HepG2 (cell line): Measurements from ENCODE around the gene ANTXRL. TPM values are rescaled to one million over a fixed set of nuclear protein-coding genes. Genes with fewer than 3 reads are reported as not detected.

Source experiments
- ATAC-seq: fragments of 200-7000 bp; cut with Tn5 transposase; 3 replicates; pipeline ENCODE4 v1.9.1; 2020; ENCODE audit warnings: mild to moderate bottlenecking, moderate library complexity
- BruUV-seq: library from RNA; stranded (reverse); fragments of 400-500 nt; replicated peaks from 2 replicates; lab custom pipeline; 2021; lab: Mats Ljungman, UMichigan
- CTCF ChIA-PET: fragments of 300-600 bp; formaldehyde crosslinking; extraction: SDS; loops from one replicate; lab custom pipeline; 2021; ENCODE audit warnings: low total read pairs, inconsistent platforms, low intra/inter-chr PET ratio; lab: Yijun Ruan, JAX
- POLR2A ChIA-PET: fragments of 350-600 bp; sonication (Branson Sonifier 250); formaldehyde crosslinking; loops from one replicate; lab custom pipeline; 2020; ENCODE audit warnings: antibody characterized with exemption, inconsistent platforms; lab: Yijun Ruan, JAX
- DNase-seq: peaks from one replicate; pipeline ENCODE4 v3.0.0-alpha.2; 2015; ENCODE audit warnings: low spot score
- FAIRE-seq: peaks from 3 replicates; lab custom pipeline; 2011; peaks lifted over from hg19 to GRCh38; lab: Jason Lieb, UNC
- H2AFZ ChIP-seq: one replicate; pipeline ENCODE4 v1.6.1; 2011; ENCODE audit warnings: low read length, inconsistent platforms
- H3K27ac ChIP-seq: fragments of 300-600 bp; 3 replicates; pipeline ENCODE4 v1.8.0; 2011; ENCODE audit warnings: mixed run types, mild to moderate bottlenecking, mixed read lengths, low read length, inconsistent platforms; ENCODE audit not compliant: insufficient read depth; ENCODE audit errors: extremely low read length
- H3K27me3 ChIP-seq, 2 experiments: fragments of 200-600 bp in 1 of 2; 2 replicates in 1 of 2; 3 replicates in 1 of 2; pipeline versions ENCODE4 v1.6.0 to v1.8.0; 2011; ENCODE audit warnings: low read length in 2 of 2, mild to moderate bottlenecking in 2 of 2, moderate library complexity in 2 of 2, inconsistent platforms in 1 of 2; ENCODE audit not compliant: insufficient read depth in 2 of 2, control insufficient read depth in 1 of 2
- H3K36me3 ChIP-seq, 2 experiments: fragments of 200-600 bp in 1 of 2; replicated peaks in 1 of 2; 2 replicates in 1 of 2; 3 replicates in 1 of 2; pipeline versions ENCODE4 v1.5.1 to v1.8.0; 2011; ENCODE audit warnings: low read length in 2 of 2, inconsistent platforms in 1 of 2; ENCODE audit not compliant: insufficient read depth in 2 of 2, control insufficient read depth in 1 of 2
- H3K4me1 ChIP-seq: 2 replicates; pipeline ENCODE4 v1.5.1; 2012; ENCODE audit warnings: low read length, inconsistent platforms; ENCODE audit not compliant: insufficient read depth
- H3K4me2 ChIP-seq: 2 replicates; pipeline ENCODE4 v1.6.0; 2011; ENCODE audit warnings: low read depth, low read length, inconsistent platforms
- H3K4me3 ChIP-seq, 3 experiments: fragments of 200-600 bp in 1 of 3; sonication (generic), shearing (Covaris generic) in 1 of 3; replicated peaks in 1 of 3; 2 replicates each; pipeline ENCODE4 v1.5.1; 2011 to 2016; ENCODE audit warnings: low read length in 3 of 3, inconsistent platforms in 2 of 3, low read depth in 2 of 3, mild to moderate bottlenecking in 2 of 3, control low read depth in 1 of 3, mixed read lengths in 1 of 3; ENCODE audit not compliant: insufficient read depth in 1 of 3
- H3K79me2 ChIP-seq: one replicate; pipeline ENCODE4 v1.6.1; 2011; ENCODE audit warnings: low read length, inconsistent platforms; ENCODE audit not compliant: insufficient read depth
- H3K9ac ChIP-seq: 2 replicates; pipeline ENCODE4 v1.6.0; 2011; ENCODE audit warnings: mild to moderate bottlenecking, low read depth, low read length, inconsistent platforms; ENCODE audit not compliant: insufficient read depth
- H3K9me3 ChIP-seq: 2 replicates; pipeline ENCODE4 v1.5.1; 2012; ENCODE audit warnings: mild to moderate bottlenecking, low read length
- H4K20me1 ChIP-seq: 2 replicates; pipeline ENCODE4 v1.6.0; 2011; ENCODE audit warnings: inconsistent platforms, mild to moderate bottlenecking, low read length, moderate library complexity; ENCODE audit not compliant: insufficient read depth
- GPN1 ChIP-seq: sonication (generic); formaldehyde crosslinking; IDR thresholded peaks from 2 replicates; pipeline ENCODE4 v1.5.1; 2020; ENCODE audit warnings: missing genetic modification reagents, borderline replicate concordance
- ZBTB20 ChIP-seq: sonication (generic); formaldehyde crosslinking; IDR thresholded peaks from 2 replicates; pipeline ENCODE4 v1.8.1; 2023; ENCODE audit warnings: missing genetic modification reagents, low read depth, mild to moderate bottlenecking, borderline replicate concordance
- ZNF329 ChIP-seq: sonication (generic); formaldehyde crosslinking; IDR thresholded peaks from 2 replicates; pipeline ENCODE4 v1.9.0; 2021; ENCODE audit warnings: low read depth, mild to moderate bottlenecking, missing genetic modification reagents
- WGBS: methylation state at CpG from one replicate; pipeline ENCODE4 v1.1.6; 2017; ENCODE audit warnings: low lambda C conversion rate; 5-methylcytosine and 5-hydroxymethylcytosine counted together
- in situ Hi-C: cut with HindIII; loops from 2 replicates; pipeline ENCODE4 v1.10.0; 2017; ENCODE audit warnings: low pct_unique_long_range_greater_than_20kb; ENCODE audit not compliant: extremely low pct_ligation_motif_present
- intact Hi-C: fragments of 100-400 bp; cut with micrococcal nuclease; formaldehyde crosslinking; loops from one replicate; pipeline ENCODE4 v1.10.0; 2022; ENCODE audit not compliant: unreplicated experiment
- polyA plus RNA-seq, 8 experiments: library from polyadenylated mRNA; depleted of rRNA in 3 of 8; stranded (reverse) in 7 of 8; unstranded in 1 of 8; fragments of >200 nt; fragmentation: Illumina TruSeq in 4 of 8; extraction: Trizol in 4 of 8; gene quantifications; 2 replicates each; pipeline versions ENCODE4 v1.2.1 to v1.2.3, GENCODE V29; 2011 to 2016; ENCODE audit warnings: low read depth in 4 of 8, missing spikeins in 1 of 8, mixed read lengths in 1 of 8; ENCODE audit not compliant: insufficient read depth in 1 of 8
- total RNA-seq, 5 experiments: library from RNA; depleted of rRNA; stranded (reverse); fragments of >200 nt; fragmentation: Illumina TruSeq; extraction: Trizol; gene quantifications; 2 replicates each; pipeline ENCODE4 v1.2.3, GENCODE V29; 2016; ENCODE audit warnings: low read depth in 1 of 5
- TF ChIP-seq, protein P1 (sequence below): sonication (generic); formaldehyde crosslinking; IDR thresholded peaks from 2 replicates; pipeline ENCODE4 v1.4.0; 2020; ENCODE audit warnings: mild to moderate bottlenecking, missing genetic modification reagents, borderline replicate concordance

ANTXRL gene
- total and polyA plus RNA-seq, 2 of the 13 experiments (the other 11 are each of a cell fraction or from before 2014, with no cell fraction given): not detected

DNA sequence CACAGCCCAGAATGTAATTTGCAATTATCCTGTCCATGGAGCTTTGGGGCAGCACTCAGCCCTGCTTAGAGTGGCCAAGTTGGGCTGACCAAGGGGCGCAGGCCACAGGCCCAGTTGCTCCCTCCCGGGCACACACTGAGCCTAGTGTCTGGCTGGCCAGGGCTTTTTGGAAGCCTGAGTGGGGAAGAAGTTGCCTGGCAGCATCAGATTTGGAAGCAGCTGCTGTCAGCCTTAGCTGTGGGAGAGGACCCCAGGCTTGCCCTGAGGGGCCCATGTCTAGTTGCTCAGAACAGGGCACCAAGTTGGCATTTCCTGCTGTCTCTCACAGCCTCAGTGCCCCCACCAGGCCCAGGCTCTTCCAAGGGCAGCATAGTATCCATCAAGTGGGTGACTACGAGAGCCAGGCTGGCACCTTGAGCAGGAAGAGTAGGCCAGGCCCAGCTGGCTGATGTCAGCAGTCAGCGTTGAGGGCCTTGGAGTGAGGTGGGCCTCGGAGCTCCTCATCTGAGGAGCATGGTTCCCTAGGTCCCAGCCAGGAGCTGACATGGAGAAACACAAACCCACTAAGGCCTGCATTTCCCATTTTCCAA lies 14.4 kb downstream of the ANTXRL start:
- no peak for DNase-seq
- POLR2A ChIA-PET: no interaction called here
- H3K4me3 ChIP-seq: no peak overlapping the region
- H3K36me3 ChIP-seq: no peaks in the 10 kb centered on the region
- no peak overlapping the region for H3K27ac ChIP-seq
- H3K79me2 ChIP-seq: no peaks in the 10 kb centered on the region
- FAIRE-seq: no peak
- peaks cover 2 to 9% of the 10 kb centered on the region in 2 experiments; a peak in 3 of 5 replicates for H3K27me3 ChIP-seq
- WGBS: 20% methylated on average over 2 of the region's 5 CpGs
- no peaks in the 10 kb centered on the region for H3K9me3 ChIP-seq
- no peak overlapping the region for H2AFZ ChIP-seq
- CTCF ChIA-PET: no interaction called here
- ATAC-seq: no peak
- intact Hi-C loops: no loop called here
- TF ChIP-seq ZNF329 (CRISPR knock-in tag) (no peak), GPN1 (CRISPR knock-in tag) (no peak), ZBTB20 (CRISPR knock-in tag) (no peak)
- TF ChIP-seq, protein P1, sequence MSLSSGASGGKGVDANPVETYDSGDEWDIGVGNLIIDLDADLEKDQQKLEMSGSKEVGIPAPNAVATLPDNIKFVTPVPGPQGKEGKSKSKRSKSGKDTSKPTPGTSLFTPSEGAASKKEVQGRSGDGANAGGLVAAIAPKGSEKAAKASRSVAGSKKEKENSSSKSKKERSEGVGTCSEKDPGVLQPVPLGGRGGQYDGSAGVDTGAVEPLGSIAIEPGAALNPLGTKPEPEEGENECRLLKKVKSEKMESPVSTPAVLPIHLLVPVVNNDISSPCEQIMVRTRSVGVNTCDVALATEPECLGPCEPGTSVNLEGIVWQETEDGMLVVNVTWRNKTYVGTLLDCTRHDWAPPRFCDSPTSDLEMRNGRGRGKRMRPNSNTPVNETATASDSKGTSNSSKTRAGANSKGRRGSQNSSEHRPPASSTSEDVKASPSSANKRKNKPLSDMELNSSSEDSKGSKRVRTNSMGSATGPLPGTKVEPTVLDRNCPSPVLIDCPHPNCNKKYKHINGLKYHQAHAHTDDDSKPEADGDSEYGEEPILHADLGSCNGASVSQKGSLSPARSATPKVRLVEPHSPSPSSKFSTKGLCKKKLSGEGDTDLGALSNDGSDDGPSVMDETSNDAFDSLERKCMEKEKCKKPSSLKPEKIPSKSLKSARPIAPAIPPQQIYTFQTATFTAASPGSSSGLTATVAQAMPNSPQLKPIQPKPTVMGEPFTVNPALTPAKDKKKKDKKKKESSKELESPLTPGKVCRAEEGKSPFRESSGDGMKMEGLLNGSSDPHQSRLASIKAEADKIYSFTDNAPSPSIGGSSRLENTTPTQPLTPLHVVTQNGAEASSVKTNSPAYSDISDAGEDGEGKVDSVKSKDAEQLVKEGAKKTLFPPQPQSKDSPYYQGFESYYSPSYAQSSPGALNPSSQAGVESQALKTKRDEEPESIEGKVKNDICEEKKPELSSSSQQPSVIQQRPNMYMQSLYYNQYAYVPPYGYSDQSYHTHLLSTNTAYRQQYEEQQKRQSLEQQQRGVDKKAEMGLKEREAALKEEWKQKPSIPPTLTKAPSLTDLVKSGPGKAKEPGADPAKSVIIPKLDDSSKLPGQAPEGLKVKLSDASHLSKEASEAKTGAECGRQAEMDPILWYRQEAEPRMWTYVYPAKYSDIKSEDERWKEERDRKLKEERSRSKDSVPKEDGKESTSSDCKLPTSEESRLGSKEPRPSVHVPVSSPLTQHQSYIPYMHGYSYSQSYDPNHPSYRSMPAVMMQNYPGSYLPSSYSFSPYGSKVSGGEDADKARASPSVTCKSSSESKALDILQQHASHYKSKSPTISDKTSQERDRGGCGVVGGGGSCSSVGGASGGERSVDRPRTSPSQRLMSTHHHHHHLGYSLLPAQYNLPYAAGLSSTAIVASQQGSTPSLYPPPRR (CRISPR knock-in tag): no peak
- TF ChIP-seq, all 625 proteins: peak for 0
- Histone ChIP-seq H3K9ac (no peak overlapping the region), H4K20me1 (no peaks in the 10 kb centered on the region), H3K4me2 (no peak overlapping the region), H3K4me1 (no peaks in the 10 kb centered on the region)
- in situ Hi-C loops: no loop called here
- no TSS peak for BruUV-seq
